GM15510 (cell line): ENCODE data around the gene VPS13D.

Experiments
- POLR2A ChIP-seq: IDR thresholded peaks from 3 replicates; pipeline ENCODE4 v1.6.1; 2011; ENCODE audit warnings: borderline replicate concordance; ENCODE audit not compliant: insufficient read length; ENCODE audit errors: extremely low read depth

The VPS13D gene

GRCh38 chr1:12417389-12417788 is 187.6 kb downstream of the VPS13D start:
- no peak for TF ChIP-seq POLR2A

GRCh38 chr1:12420171-12420570 is 190.3 kb downstream of the VPS13D start:
- TF ChIP-seq POLR2A = no peak

GRCh38 chr1:12422488-12422887 is 192.7 kb downstream of the VPS13D start:
- TF ChIP-seq POLR2A = no peak

GRCh38 chr1:12424087-12424529 is 194.3 kb downstream of the VPS13D start:
- TF ChIP-seq POLR2A = no peak

GRCh38 chr1:12424793-12425192 is 195.0 kb downstream of the VPS13D start:
- no peak for TF ChIP-seq POLR2A

GRCh38 chr1:12426030-12426429 is 196.2 kb downstream of the VPS13D start:
- TF ChIP-seq POLR2A = no peak

GRCh38 chr1:12428334-12428733 is 198.5 kb downstream of the VPS13D start:
- TF ChIP-seq POLR2A = no peak

GRCh38 chr1:12430525-12430924 is 200.7 kb downstream of the VPS13D start:
- no peak for TF ChIP-seq POLR2A

GRCh38 chr1:12432897-12433296 is 203.1 kb downstream of the VPS13D start:
- TF ChIP-seq POLR2A = no peak

GRCh38 chr1:12433323-12434053 is 203.7 kb downstream of the VPS13D start:
- no peak for TF ChIP-seq POLR2A

- TF ChIP-seq POLR2A = no peak
Observed at GRCh38 chr1:12434174-12434573, 204.3 kb downstream of the VPS13D start.

- TF ChIP-seq POLR2A = no peak
Observed at GRCh38 chr1:12434686-12435085, 204.9 kb downstream of the VPS13D start.

- no peak for TF ChIP-seq POLR2A
Observed at GRCh38 chr1:12435639-12436344, 206.0 kb downstream of the VPS13D start.

GRCh38 chr1:12436345-12436658 is 206.5 kb downstream of the VPS13D start:
- TF ChIP-seq POLR2A = no peak

GRCh38 chr1:12436817-12437599 is 207.2 kb downstream of the VPS13D start:
- TF ChIP-seq POLR2A = no peak
